ENCODE results near the gene DEPDC5.

DEPDC5 gene

GRCh38 chr22:31881200-31881599 is 127.4 kb downstream of the DEPDC5 start:
- TF ChIP-seq EZH2phosphoT487 (IDR thresholded peaks at IDR 0.05; ENCODE audit: borderline replicate concordance, low read length), result no peak

DNA sequence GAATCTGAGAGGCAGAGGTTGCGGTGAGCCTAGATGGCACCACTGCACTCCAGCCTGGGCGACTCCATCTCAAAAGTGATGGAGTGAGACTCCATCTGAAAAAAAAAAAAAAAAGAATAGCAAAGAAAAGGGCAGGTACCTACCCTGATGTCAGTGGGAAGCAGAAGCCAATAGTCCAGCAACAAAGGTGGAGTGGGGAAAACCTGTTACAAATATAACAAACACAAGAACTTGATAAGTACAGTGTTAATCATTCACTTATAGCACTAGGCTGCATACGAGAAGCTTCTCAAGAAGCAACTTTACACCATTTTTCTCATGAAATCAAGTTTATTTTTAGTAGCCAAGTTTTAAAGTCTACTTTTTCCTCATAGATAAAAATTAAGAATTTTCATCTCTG is 128.0 kb downstream of the DEPDC5 start:
- Histone ChIP-seq H3K4me2 (ENCODE audit: low read length) (no peak overlapping the region), H3K4me1 (ENCODE audit: control insufficient read depth, low read length) (no peaks in the 10 kb centered on the region), H3F3A (ENCODE audit: control insufficient read depth, insufficient read depth) (0 out of 2 replicates have a peak, but pooled peaks cover 2% of the 10 kb centered on the region), H3K27ac (ENCODE audit: low read depth, low read length) (no peak overlapping the region), H3K36me3 (ENCODE audit: control insufficient read depth, low read length) (peaks cover 24% of the 10 kb centered on the region), H3K27me3 (ENCODE audit: control insufficient read depth, low read length) (no peaks in the 10 kb centered on the region), H3K79me2 (ENCODE audit: control insufficient read depth, low read length) (no peaks in the 10 kb centered on the region), H3K4me3 (ENCODE audit: low read length) (no peak overlapping the region), H4K20me1 (ENCODE audit: control insufficient read depth, insufficient read depth, low read depth, low read length) (no peaks in the 10 kb centered on the region), H3K9me3 (ENCODE audit: control insufficient read depth, insufficient read depth, low read length) (no peaks in the 10 kb centered on the region), H3K9me2 (replicated peaks; ENCODE audit: control insufficient read depth, low read length) (no peaks in the 10 kb centered on the region)
- TF ChIP-seq EZH2phosphoT487 (IDR thresholded peaks at IDR 0.05; ENCODE audit: borderline replicate concordance, low read length) (no peak), CTCF (IDR thresholded peaks at IDR 0.05; ENCODE audit: low read depth, low read length, poor library complexity, severe bottlenecking) (no peak)

More at GRCh38 chr22:31881200-31881599, 127.4 kb downstream of the DEPDC5 start:
- Histone ChIP-seq H3K27me3 (ENCODE audit: control insufficient read depth, low read length) (no peaks in the 10 kb centered on the region), H3K4me1 (ENCODE audit: control insufficient read depth, low read length) (no peaks in the 10 kb centered on the region), H3F3A (ENCODE audit: control insufficient read depth, insufficient read depth) (0 out of 2 replicates have a peak, but pooled peaks cover 2% of the 10 kb centered on the region), H3K4me2 (ENCODE audit: low read length) (no peak overlapping the region), H3K27ac (ENCODE audit: low read depth, low read length) (no peak overlapping the region), H3K79me2 (ENCODE audit: control insufficient read depth, low read length) (no peaks in the 10 kb centered on the region), H3K9me3 (ENCODE audit: control insufficient read depth, insufficient read depth, low read length) (no peaks in the 10 kb centered on the region), H3K36me3 (ENCODE audit: control insufficient read depth, low read length) (peaks cover 30% of the 10 kb centered on the region), H3K4me3 (ENCODE audit: low read length) (no peak overlapping the region), H3K9me2 (replicated peaks; ENCODE audit: control insufficient read depth, low read length) (no peaks in the 10 kb centered on the region), H4K20me1 (ENCODE audit: control insufficient read depth, insufficient read depth, low read depth, low read length) (no peaks in the 10 kb centered on the region)

DNA sequence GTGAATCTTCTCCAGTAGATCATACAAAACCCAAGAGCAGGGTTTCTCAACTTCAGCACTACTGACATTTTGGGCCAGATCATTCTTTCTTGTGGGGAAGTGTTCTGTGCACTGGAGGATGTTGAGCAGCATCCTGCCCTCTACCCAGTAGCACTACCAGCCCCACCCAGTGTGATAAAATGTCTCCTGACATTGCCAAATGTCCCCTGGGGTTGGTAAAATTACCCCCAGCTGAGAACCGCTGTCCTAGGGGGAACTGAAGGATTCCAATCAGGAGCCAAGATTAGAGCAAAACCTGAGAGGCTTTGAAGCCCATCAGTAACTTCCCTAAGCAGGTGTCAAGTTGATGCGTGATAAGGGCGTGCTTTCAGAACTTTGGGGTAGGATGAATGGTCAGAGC is 129.2 kb downstream of the DEPDC5 start:
- Histone ChIP-seq H4K20me1 (ENCODE audit: control insufficient read depth, insufficient read depth, low read depth, low read length) (0 out of 2 replicates have a peak, but pooled peaks cover 4% of the 10 kb centered on the region), H3K9me3 (ENCODE audit: control insufficient read depth, insufficient read depth, low read length) (no peaks in the 10 kb centered on the region), H3K27me3 (ENCODE audit: control insufficient read depth, low read length) (no peaks in the 10 kb centered on the region), H3F3A (ENCODE audit: control insufficient read depth, insufficient read depth) (0 out of 2 replicates have a peak, but pooled peaks cover 2% of the 10 kb centered on the region), H3K4me2 (ENCODE audit: low read length) (no peak overlapping the region), H3K4me1 (ENCODE audit: control insufficient read depth, low read length) (no peaks in the 10 kb centered on the region), H3K27ac (ENCODE audit: low read depth, low read length) (no peak overlapping the region), H3K36me3 (ENCODE audit: control insufficient read depth, low read length) (peaks cover 29% of the 10 kb centered on the region), H3K9me2 (replicated peaks; ENCODE audit: control insufficient read depth, low read length) (no peaks in the 10 kb centered on the region), H3K79me2 (ENCODE audit: control insufficient read depth, low read length) (no peaks in the 10 kb centered on the region), H3K4me3 (ENCODE audit: low read length) (no peak overlapping the region)
- TF ChIP-seq CTCF (IDR thresholded peaks at IDR 0.05; ENCODE audit: low read depth, low read length, poor library complexity, severe bottlenecking), result no peak
- TF ChIP-seq EZH2phosphoT487 (IDR thresholded peaks at IDR 0.05; ENCODE audit: borderline replicate concordance, low read length), result no peak

- H3K36me3 ChIP-seq (ENCODE audit: control insufficient read depth, low read length), result peaks cover 29% of the 10 kb centered on the region
- no peaks in the 10 kb centered on the region for H3K27me3 ChIP-seq (ENCODE audit: control insufficient read depth, low read length)
- no peaks in the 10 kb centered on the region for H3K4me1 ChIP-seq (ENCODE audit: control insufficient read depth, low read length)
- no peak overlapping the region for H3K4me2 ChIP-seq (ENCODE audit: low read length)
- no peaks in the 10 kb centered on the region for H3F3A ChIP-seq (ENCODE audit: control insufficient read depth, insufficient read depth)
- H3K9me2 ChIP-seq (replicated peaks; ENCODE audit: control insufficient read depth, low read length), result no peaks in the 10 kb centered on the region
- H3K9me3 ChIP-seq (ENCODE audit: control insufficient read depth, insufficient read depth, low read length), result no peaks in the 10 kb centered on the region
- H3K79me2 ChIP-seq (ENCODE audit: control insufficient read depth, low read length), result no peaks in the 10 kb centered on the region
- 0 out of 2 replicates have a peak, but pooled peaks cover 4% of the 10 kb centered on the region for H4K20me1 ChIP-seq (ENCODE audit: control insufficient read depth, insufficient read depth, low read depth, low read length)
- no peak overlapping the region for H3K4me3 ChIP-seq (ENCODE audit: low read length)
- TF ChIP-seq CTCF (IDR thresholded peaks at IDR 0.05; ENCODE audit: low read depth, low read length, poor library complexity, severe bottlenecking) (no peak), EZH2phosphoT487 (IDR thresholded peaks at IDR 0.05; ENCODE audit: borderline replicate concordance, low read length) (no peak)
- no peak overlapping the region for H3K27ac ChIP-seq (ENCODE audit: low read depth, low read length)
Observed at GRCh38 chr22:31883989-31884388, 130.2 kb downstream of the DEPDC5 start.
